Loucy (cell line): ENCODE data around the gene KLHL25.

Source experiments
- H2AFZ ChIP-seq: fragments of 200-600 bp; sonication (generic); 2 replicates; pipeline ENCODE4 v1.6.0; 2016; ENCODE audit warnings: antibody characterized with exemption, mild to moderate bottlenecking, low read length, moderate library complexity
- H3F3A ChIP-seq: fragments of 200-600 bp; 2 replicates; pipeline ENCODE4 v1.6.0; 2016; ENCODE audit warnings: antibody characterized with exemption, low read depth, mild to moderate bottlenecking
- H3K27me3 ChIP-seq: fragments of 200-600 bp; sonication (generic); 2 replicates; pipeline ENCODE4 v1.6.1; 2014; ENCODE audit warnings: low read length, mild to moderate bottlenecking; ENCODE audit not compliant: insufficient read depth, poor library complexity, severe bottlenecking
- H3K36me3 ChIP-seq: fragments of 200-600 bp; sonication (generic); 2 replicates; pipeline ENCODE4 v1.6.1; 2016; ENCODE audit warnings: low read length; ENCODE audit not compliant: insufficient read depth
- H3K4me1 ChIP-seq: fragments of 200-600 bp; sonication (generic); 2 replicates; pipeline ENCODE4 v1.5.1; 2014; ENCODE audit warnings: low read length, mild to moderate bottlenecking; ENCODE audit not compliant: insufficient read depth, poor library complexity, severe bottlenecking
- H3K4me2 ChIP-seq: fragments of 200-600 bp; sonication (generic); 2 replicates; pipeline ENCODE4 v1.6.0; 2014; ENCODE audit warnings: antibody characterized with exemption, low read length, low read depth, mild to moderate bottlenecking; ENCODE audit not compliant: poor library complexity, severe bottlenecking
- H3K4me3 ChIP-seq: fragments of 200-600 bp; sonication (generic); 2 replicates; pipeline ENCODE4 v1.5.1; 2014; ENCODE audit warnings: low read length, mild to moderate bottlenecking, mixed read lengths; ENCODE audit not compliant: poor library complexity, severe bottlenecking
- H3K79me2 ChIP-seq: fragments of 200-600 bp; sonication (generic); 2 replicates; pipeline ENCODE4 v1.6.1; 2014; ENCODE audit warnings: low read length; ENCODE audit not compliant: insufficient read depth
- H3K9ac ChIP-seq: fragments of 200-600 bp; sonication (generic); 2 replicates; pipeline ENCODE4 v1.6.0; 2014; ENCODE audit warnings: mild to moderate bottlenecking, low read depth, low read length, moderate library complexity; ENCODE audit not compliant: poor library complexity, severe bottlenecking
- H3K9me2 ChIP-seq: fragments of 200-600 bp; sonication (generic); replicated peaks from 2 replicates; pipeline ENCODE4 v1.6.1; 2016; ENCODE audit warnings: low read depth, low read length, mixed read lengths
- H3K9me3 ChIP-seq: fragments of 200-600 bp; sonication (generic); 2 replicates; pipeline ENCODE4 v1.6.1; 2014; ENCODE audit warnings: mild to moderate bottlenecking, antibody characterized with exemption, low read length, low read depth; ENCODE audit not compliant: insufficient read depth
- H4K20me1 ChIP-seq: fragments of 200-600 bp; sonication (generic); 2 replicates; pipeline ENCODE4 v1.6.0; 2014; ENCODE audit warnings: antibody characterized with exemption, low read length, mild to moderate bottlenecking; ENCODE audit not compliant: insufficient read depth, poor library complexity, severe bottlenecking
- EZH2phosphoT487 ChIP-seq: fragments of 200-600 bp; IDR thresholded peaks from 2 replicates; pipeline ENCODE4 v1.6.1; 2018; ENCODE audit warnings: antibody characterized with exemption, mild to moderate bottlenecking, moderate library complexity, borderline replicate concordance
- TF ChIP-seq, protein P1 (sequence below): fragments of 200-600 bp; sonication (generic); conservative IDR thresholded peaks from 2 replicates; pipeline ENCODE4 v1.5.1; 2014; ENCODE audit warnings: mild to moderate bottlenecking, antibody characterized with exemption, low read length

KLHL25 gene

GRCh38 chr15:85810075-85810474, 15.3 kb upstream of the KLHL25 start:
- H3K9me2 ChIP-seq, result no peaks in the 10 kb centered on the region
- no peak overlapping the region for H3K9ac ChIP-seq
- H2AFZ ChIP-seq, result no peak overlapping the region
- H3K9me3 ChIP-seq, result no peaks in the 10 kb centered on the region
- no peaks in the 10 kb centered on the region for H3K79me2 ChIP-seq
- TF ChIP-seq, protein P1, sequence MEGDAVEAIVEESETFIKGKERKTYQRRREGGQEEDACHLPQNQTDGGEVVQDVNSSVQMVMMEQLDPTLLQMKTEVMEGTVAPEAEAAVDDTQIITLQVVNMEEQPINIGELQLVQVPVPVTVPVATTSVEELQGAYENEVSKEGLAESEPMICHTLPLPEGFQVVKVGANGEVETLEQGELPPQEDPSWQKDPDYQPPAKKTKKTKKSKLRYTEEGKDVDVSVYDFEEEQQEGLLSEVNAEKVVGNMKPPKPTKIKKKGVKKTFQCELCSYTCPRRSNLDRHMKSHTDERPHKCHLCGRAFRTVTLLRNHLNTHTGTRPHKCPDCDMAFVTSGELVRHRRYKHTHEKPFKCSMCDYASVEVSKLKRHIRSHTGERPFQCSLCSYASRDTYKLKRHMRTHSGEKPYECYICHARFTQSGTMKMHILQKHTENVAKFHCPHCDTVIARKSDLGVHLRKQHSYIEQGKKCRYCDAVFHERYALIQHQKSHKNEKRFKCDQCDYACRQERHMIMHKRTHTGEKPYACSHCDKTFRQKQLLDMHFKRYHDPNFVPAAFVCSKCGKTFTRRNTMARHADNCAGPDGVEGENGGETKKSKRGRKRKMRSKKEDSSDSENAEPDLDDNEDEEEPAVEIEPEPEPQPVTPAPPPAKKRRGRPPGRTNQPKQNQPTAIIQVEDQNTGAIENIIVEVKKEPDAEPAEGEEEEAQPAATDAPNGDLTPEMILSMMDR, result no peak
- no peak for TF ChIP-seq EZH2phosphoT487
- no peaks in the 10 kb centered on the region for H3K36me3 ChIP-seq
- no peak overlapping the region for H3K4me2 ChIP-seq
- H3K4me1 ChIP-seq, result no peaks in the 10 kb centered on the region
- no peaks in the 10 kb centered on the region for H4K20me1 ChIP-seq
- H3K4me3 ChIP-seq, result no peak overlapping the region
- no peaks in the 10 kb centered on the region for H3F3A ChIP-seq
- no peaks in the 10 kb centered on the region for H3K27me3 ChIP-seq

DNA sequence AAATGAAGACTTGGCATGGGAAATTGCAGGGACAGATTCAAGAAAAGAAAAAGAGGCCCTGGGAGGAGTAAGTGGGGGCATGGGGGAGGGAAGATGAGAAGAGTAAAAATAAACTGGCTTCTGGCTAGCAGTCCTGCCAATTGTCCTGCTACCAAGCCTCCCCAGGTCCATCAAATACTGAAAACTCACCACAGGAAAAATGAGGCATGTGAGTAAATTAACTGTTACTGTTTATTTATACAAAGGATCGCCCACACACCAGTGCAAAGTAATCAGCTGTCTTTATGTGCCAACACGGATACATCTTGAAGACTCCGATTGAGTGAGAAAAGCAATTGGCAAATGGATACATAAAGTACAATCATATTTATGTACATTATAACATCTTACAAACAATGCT, 10.7 kb upstream of the KLHL25 start:
- no peaks in the 10 kb centered on the region for H3K36me3 ChIP-seq
- H3K9me2 ChIP-seq, result no peaks in the 10 kb centered on the region
- H4K20me1 ChIP-seq, result no peaks in the 10 kb centered on the region
- no peak overlapping the region for H3K9ac ChIP-seq
- H3K9me3 ChIP-seq, result no peaks in the 10 kb centered on the region
- H2AFZ ChIP-seq, result no peak overlapping the region
- no peaks in the 10 kb centered on the region for H3K79me2 ChIP-seq
- H3K4me1 ChIP-seq, result no peaks in the 10 kb centered on the region
- no peak overlapping the region for H3K4me2 ChIP-seq
- H3K27me3 ChIP-seq, result no peaks in the 10 kb centered on the region
- H3F3A ChIP-seq, result no peaks in the 10 kb centered on the region
- no peak for TF ChIP-seq EZH2phosphoT487
- TF ChIP-seq, protein P1, result no peak
- H3K4me3 ChIP-seq, result no peak overlapping the region

- Histone ChIP-seq H3K27me3 (no peaks in the 10 kb centered on the region), H3K79me2 (no peaks in the 10 kb centered on the region), H3K36me3 (no peaks in the 10 kb centered on the region)
Measured at GRCh38 chr15:85804481-85805170, 9.9 kb upstream of the KLHL25 start.

More at GRCh38 chr15:85804481-85805170, 9.9 kb upstream of the KLHL25 start:
- Histone ChIP-seq H3K4me3 (no peak overlapping the region), H3K9me2 (no peaks in the 10 kb centered on the region), H4K20me1 (no peaks in the 10 kb centered on the region), H3K9me3 (no peaks in the 10 kb centered on the region), H3F3A (no peaks in the 10 kb centered on the region), H2AFZ (no peak overlapping the region), H3K4me1 (no peaks in the 10 kb centered on the region), H3K9ac (no peak overlapping the region), H3K4me2 (no peak overlapping the region)
- TF ChIP-seq, protein P1, result no peak
- no peak for TF ChIP-seq EZH2phosphoT487
